K562 (cell line): ENCODE results near the gene SERPINE1. TPM values are rescaled to one million over a fixed set of nuclear protein-coding genes. Genes with fewer than 3 reads are reported as not detected.

Source experiments
- FOXK1 ChIP-seq: sonication (generic); formaldehyde crosslinking; IDR thresholded peaks from 2 replicates; pipeline ENCODE4 v1.8.0; 2022; ENCODE audit warnings: missing genetic modification reagents, mild to moderate bottlenecking, borderline replicate concordance
- GABPB1 ChIP-seq: sonication (generic); formaldehyde crosslinking; IDR thresholded peaks from 2 replicates; pipeline ENCODE4 v1.8.0; 2022; ENCODE audit warnings: mild to moderate bottlenecking, missing genetic modification reagents
- ILF3 ChIP-seq: fragments of 450-650 bp; IDR thresholded peaks from 2 replicates; pipeline ENCODE4 v1.6.1; 2018; ENCODE audit warnings: antibody characterized with exemption, mild to moderate bottlenecking, moderate library complexity, borderline replicate concordance
- KAT7 ChIP-seq: sonication (generic); formaldehyde crosslinking; IDR thresholded peaks from 2 replicates; pipeline ENCODE4 v1.8.0; 2022; ENCODE audit warnings: missing genetic modification reagents, mild to moderate bottlenecking, borderline replicate concordance
- KAT8 ChIP-seq: fragments of 450-650 bp; IDR thresholded peaks from 2 replicates; pipeline ENCODE4 v1.6.1; 2016; ENCODE audit warnings: low read depth, mild to moderate bottlenecking
- KHSRP ChIP-seq: fragments of 450-650 bp; IDR thresholded peaks from 2 replicates; pipeline ENCODE4 v1.6.1; 2017
- MBD2 ChIP-seq: sonication (generic); IDR thresholded peaks from 2 replicates; pipeline ENCODE4 v1.6.1; 2016; ENCODE audit warnings: low read depth, borderline replicate concordance
- MIER1 ChIP-seq: fragments of 450-650 bp; IDR thresholded peaks from 2 replicates; pipeline ENCODE4 v1.6.1; 2016; ENCODE audit warnings: antibody characterized with exemption, mild to moderate bottlenecking, low read depth
- MXI1 ChIP-seq: IDR thresholded peaks from 2 replicates; pipeline ENCODE4 v1.6.1; 2011; ENCODE audit warnings: low read depth, mild to moderate bottlenecking, improper control_type of control experiment, low read length
- NCOA1 ChIP-seq: fragments of 450-650 bp; IDR thresholded peaks from 2 replicates; pipeline ENCODE4 v1.6.1; 2016; ENCODE audit warnings: low read depth
- NFE2 ChIP-seq: IDR thresholded peaks from 2 replicates; pipeline ENCODE4 v1.6.1; 2014; ENCODE audit warnings: antibody characterized with exemption, low read depth
- NFYB ChIP-seq: IDR thresholded peaks from 2 replicates; pipeline ENCODE4 v1.6.1; 2011; ENCODE audit warnings: mild to moderate bottlenecking, moderate library complexity; ENCODE audit not compliant: insufficient read length; ENCODE audit errors: extremely low read depth
- PHTF2 ChIP-seq: fragments of 250-450 bp; sonication (Bioruptor Pico); IDR thresholded peaks from 2 replicates; pipeline ENCODE4 v1.5.0; 2021; ENCODE audit warnings: mild to moderate bottlenecking
- POLR2AphosphoS5 ChIP-seq: IDR thresholded peaks from 2 replicates; pipeline ENCODE4 v1.6.1; 2011; ENCODE audit warnings: mild to moderate bottlenecking, low read depth, low read length, moderate library complexity; ENCODE audit not compliant: control insufficient read depth, insufficient read depth
- PRMT5 ChIP-seq: sonication (generic); formaldehyde crosslinking; IDR thresholded peaks from 2 replicates; pipeline ENCODE4 v1.5.0; 2020; ENCODE audit warnings: missing genetic modification reagents
- RBM34 ChIP-seq: fragments of 200-400 bp; formaldehyde crosslinking; IDR thresholded peaks from 2 replicates; pipeline ENCODE4 v1.6.1; 2018; ENCODE audit warnings: low read length, borderline replicate concordance; ENCODE audit not compliant: insufficient read depth
- SAFB2 ChIP-seq: fragments of 200-400 bp; formaldehyde crosslinking; IDR thresholded peaks from 2 replicates; pipeline ENCODE4 v1.6.1; 2018; ENCODE audit warnings: borderline replicate concordance, low read length, low read depth, moderate library complexity; ENCODE audit not compliant: severe bottlenecking
- SFPQ ChIP-seq: fragments of 200-400 bp; formaldehyde crosslinking; IDR thresholded peaks from 2 replicates; pipeline ENCODE4 v1.6.1; 2017; ENCODE audit warnings: mild to moderate bottlenecking, low read depth, low read length, moderate library complexity
- TAF15 ChIP-seq: fragments of 200-400 bp; formaldehyde crosslinking; IDR thresholded peaks from 2 replicates; pipeline ENCODE4 v1.6.1; 2017; ENCODE audit warnings: mild to moderate bottlenecking, low read depth, low read length, moderate library complexity
- TAF9B ChIP-seq: fragments of 450-650 bp; IDR thresholded peaks from 2 replicates; pipeline ENCODE4 v1.6.1; 2018; ENCODE audit warnings: mild to moderate bottlenecking; ENCODE audit not compliant: partially characterized antibody
- TCF7L2 ChIP-seq: fragments of 150-350 bp; IDR thresholded peaks from 2 replicates; pipeline ENCODE4 v1.6.1; 2016; ENCODE audit warnings: low read depth, mild to moderate bottlenecking, low read length, moderate library complexity
- ZBTB2 ChIP-seq: fragments of 450-650 bp; IDR thresholded peaks from 2 replicates; pipeline ENCODE4 v1.6.1; 2016; ENCODE audit warnings: antibody characterized with exemption
- polyA plus RNA-seq, 8 experiments: library from polyadenylated mRNA; depleted of rRNA in 4 of 8; stranded (reverse) in 5 of 8; unstranded in 3 of 8; fragments of >200 nt; fragmentation: Nextera tagmentation in 2 of 8; fragmentation: Illumina TruSeq in 1 of 8; extraction: Ambion mirVana in 2 of 8; extraction: Trizol in 1 of 8; gene quantifications; 2 replicates each; pipeline versions ENCODE4 v1.2.1 to v1.2.3, GENCODE V29; 2011 to 2014; ENCODE audit warnings: inconsistent platforms in 1 of 8, missing spikeins in 1 of 8
- total RNA-seq, 7 experiments: library from RNA; depleted of rRNA in 6 of 7; stranded (reverse); fragments of >200 nt in 6 of 7; fragmentation: Illumina TruSeq in 2 of 7; extraction: Trizol in 2 of 7; gene quantifications; 2 replicates each; pipeline versions ENCODE4 v1.2.1 to v1.2.3, GENCODE V29; 2011 to 2021; ENCODE audit warnings: low replicate concordance in 1 of 7
- TF ChIP-seq, protein P1 (sequence below): fragments of 250-450 bp; sonication (Bioruptor Pico); IDR thresholded peaks from 2 replicates; pipeline ENCODE4 v1.4.0; 2020; ENCODE audit warnings: borderline replicate concordance
- TF ChIP-seq, protein P2 (sequence below): sonication (generic); formaldehyde crosslinking; IDR thresholded peaks from 2 replicates; pipeline ENCODE4 v1.8.1; 2023; ENCODE audit warnings: mild to moderate bottlenecking, missing genetic modification reagents

Gene SERPINE1
- total and polyA plus RNA-seq, 9 of the 15 experiments (the other 6 are each of a cell fraction or from before 2014, with no cell fraction given): 0.22 to 4.8 (median 0.91) TPM

- TF ChIP-seq ILF3: no peak
- no peak for TF ChIP-seq POLR2AphosphoS5
- TF ChIP-seq SFPQ: no peak
- TF ChIP-seq TAF15: no peak
- TF ChIP-seq RBM34: no peak
- TF ChIP-seq KAT7 (CRISPR knock-in tag): no peak
- TF ChIP-seq GABPB1: no peak
- no peak for TF ChIP-seq KAT8
- TF ChIP-seq MBD2: no peak
- no peak for TF ChIP-seq NFYB
- TF ChIP-seq FOXK1 (CRISPR knock-in tag): no peak
- TF ChIP-seq MIER1: no peak
- TF ChIP-seq, protein P1, sequence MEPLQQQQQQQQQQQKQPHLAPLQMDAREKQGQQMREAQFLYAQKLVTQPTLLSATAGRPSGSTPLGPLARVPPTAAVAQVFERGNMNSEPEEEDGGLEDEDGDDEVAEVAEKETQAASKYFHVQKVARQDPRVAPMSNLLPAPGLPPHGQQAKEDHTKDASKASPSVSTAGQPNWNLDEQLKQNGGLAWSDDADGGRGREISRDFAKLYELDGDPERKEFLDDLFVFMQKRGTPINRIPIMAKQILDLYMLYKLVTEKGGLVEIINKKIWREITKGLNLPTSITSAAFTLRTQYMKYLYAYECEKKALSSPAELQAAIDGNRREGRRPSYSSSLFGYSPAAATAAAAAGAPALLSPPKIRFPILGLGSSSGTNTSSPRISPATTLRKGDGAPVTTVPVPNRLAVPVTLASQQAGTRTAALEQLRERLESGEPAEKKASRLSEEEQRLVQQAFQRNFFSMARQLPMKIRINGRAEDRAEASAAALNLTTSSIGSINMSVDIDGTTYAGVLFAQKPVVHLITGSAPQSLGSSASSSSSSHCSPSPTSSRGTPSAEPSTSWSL (CRISPR knock-in tag): no peak
- no peak for TF ChIP-seq TAF9B
- TF ChIP-seq ZBTB2: peak; percentile 57; the same call in 1 of the 2 replicates
- no peak for TF ChIP-seq NCOA1
- no peak for TF ChIP-seq SAFB2
- TF ChIP-seq TCF7L2: no peak
- no peak for TF ChIP-seq MXI1
- TF ChIP-seq PRMT5 (CRISPR knock-in tag): no peak
- no peak for TF ChIP-seq PHTF2 (CRISPR knock-in tag)
- no peak for TF ChIP-seq KHSRP
- TF ChIP-seq, protein P2, sequence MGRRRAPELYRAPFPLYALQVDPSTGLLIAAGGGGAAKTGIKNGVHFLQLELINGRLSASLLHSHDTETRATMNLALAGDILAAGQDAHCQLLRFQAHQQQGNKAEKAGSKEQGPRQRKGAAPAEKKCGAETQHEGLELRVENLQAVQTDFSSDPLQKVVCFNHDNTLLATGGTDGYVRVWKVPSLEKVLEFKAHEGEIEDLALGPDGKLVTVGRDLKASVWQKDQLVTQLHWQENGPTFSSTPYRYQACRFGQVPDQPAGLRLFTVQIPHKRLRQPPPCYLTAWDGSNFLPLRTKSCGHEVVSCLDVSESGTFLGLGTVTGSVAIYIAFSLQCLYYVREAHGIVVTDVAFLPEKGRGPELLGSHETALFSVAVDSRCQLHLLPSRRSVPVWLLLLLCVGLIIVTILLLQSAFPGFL: no peak
- TF ChIP-seq NFE2: no peak
Measured at GRCh38 chr7:101169838-101170551, 43.1 kb downstream of the SERPINE1 start (continued).
